Measurements from ENCODE around the gene SPEF2.

The SPEF2 gene

GRCh38 chr5:35698047-35698808 is 80.6 kb downstream of the SPEF2 start:
- Histone ChIP-seq H2AFZ (ENCODE audit: low read depth, low read length) (no peak overlapping the region), H3K4me1 (ENCODE audit: insufficient read depth, low read length) (peaks cover 6% of the 10 kb centered on the region), H3K4me3 (ENCODE audit: low read length) (no peak overlapping the region), H3K36me3 (ENCODE audit: insufficient read depth, low read length) (no peaks in the 10 kb centered on the region), H3K9me3 (ENCODE audit: low read length) (no peaks in the 10 kb centered on the region), H3K27me3 (ENCODE audit: insufficient read depth, low read length) (no peaks in the 10 kb centered on the region)

- H3K9me3 ChIP-seq (ENCODE audit: low read length): no peaks in the 10 kb centered on the region
Observed at GRCh38 chr5:35707659-35708058, 90.0 kb downstream of the SPEF2 start.

GRCh38 chr5:35709688-35710087 is 92.0 kb downstream of the SPEF2 start:
- Histone ChIP-seq H3K36me3 (ENCODE audit: insufficient read depth, low read length) (no peaks in the 10 kb centered on the region), H3K9me3 (ENCODE audit: low read length) (no peaks in the 10 kb centered on the region), H3K27me3 (ENCODE audit: insufficient read depth, low read length) (no peaks in the 10 kb centered on the region), H3K4me1 (ENCODE audit: insufficient read depth, low read length) (no peaks in the 10 kb centered on the region), H3K4me3 (ENCODE audit: low read length) (no peak overlapping the region), H2AFZ (ENCODE audit: low read depth, low read length) (no peak overlapping the region)

More at GRCh38 chr5:35707659-35708058, 90.0 kb downstream of the SPEF2 start:
- H3K4me1 ChIP-seq (ENCODE audit: insufficient read depth, low read length): no peaks in the 10 kb centered on the region
- H2AFZ ChIP-seq (ENCODE audit: low read depth, low read length): no peak overlapping the region
- H3K4me3 ChIP-seq (ENCODE audit: low read length): no peak overlapping the region
- H3K27me3 ChIP-seq (ENCODE audit: insufficient read depth, low read length): no peaks in the 10 kb centered on the region
- H3K36me3 ChIP-seq (ENCODE audit: insufficient read depth, low read length): no peaks in the 10 kb centered on the region

GRCh38 chr5:35717718-35718117 is 100.1 kb downstream of the SPEF2 start:
- no peak overlapping the region for H2AFZ ChIP-seq (ENCODE audit: low read depth, low read length)
- H3K36me3 ChIP-seq (ENCODE audit: insufficient read depth, low read length): no peaks in the 10 kb centered on the region
- no peaks in the 10 kb centered on the region for H3K4me1 ChIP-seq (ENCODE audit: insufficient read depth, low read length)
- no peaks in the 10 kb centered on the region for H3K27me3 ChIP-seq (ENCODE audit: insufficient read depth, low read length)
- H3K9me3 ChIP-seq (ENCODE audit: low read length): no peaks in the 10 kb centered on the region
- H3K4me3 ChIP-seq (ENCODE audit: low read length): no peak overlapping the region

GRCh38 chr5:35735718-35736117 is 118.1 kb downstream of the SPEF2 start:
- Histone ChIP-seq H3K36me3 (ENCODE audit: insufficient read depth, low read length) (no peaks in the 10 kb centered on the region), H3K4me3 (ENCODE audit: low read length) (no peak overlapping the region), H3K27me3 (ENCODE audit: insufficient read depth, low read length) (no peaks in the 10 kb centered on the region), H2AFZ (ENCODE audit: low read depth, low read length) (no peak overlapping the region), H3K9me3 (ENCODE audit: low read length) (no peaks in the 10 kb centered on the region), H3K4me1 (ENCODE audit: insufficient read depth, low read length) (no peaks in the 10 kb centered on the region)

- no peaks in the 10 kb centered on the region for H3K36me3 ChIP-seq (ENCODE audit: insufficient read depth, low read length)
- no peak overlapping the region for H2AFZ ChIP-seq (ENCODE audit: low read depth, low read length)
Observed at GRCh38 chr5:35736280-35736679, 118.6 kb downstream of the SPEF2 start.

GRCh38 chr5:35741126-35741716 is 123.6 kb downstream of the SPEF2 start:
- no peaks in the 10 kb centered on the region for H3K4me1 ChIP-seq (ENCODE audit: insufficient read depth, low read length)
- H3K4me3 ChIP-seq (ENCODE audit: low read length): no peak overlapping the region
- no peaks in the 10 kb centered on the region for H3K9me3 ChIP-seq (ENCODE audit: low read length)
- H3K36me3 ChIP-seq (ENCODE audit: insufficient read depth, low read length): no peaks in the 10 kb centered on the region
- H3K27me3 ChIP-seq (ENCODE audit: insufficient read depth, low read length): no peaks in the 10 kb centered on the region
- H2AFZ ChIP-seq (ENCODE audit: low read depth, low read length): no peak overlapping the region

More at GRCh38 chr5:35736280-35736679, 118.6 kb downstream of the SPEF2 start:
- H3K4me1 ChIP-seq (ENCODE audit: insufficient read depth, low read length): no peaks in the 10 kb centered on the region
- H3K9me3 ChIP-seq (ENCODE audit: low read length): no peaks in the 10 kb centered on the region
- no peaks in the 10 kb centered on the region for H3K27me3 ChIP-seq (ENCODE audit: insufficient read depth, low read length)
- no peak overlapping the region for H3K4me3 ChIP-seq (ENCODE audit: low read length)

GRCh38 chr5:35741971-35742370 is 124.3 kb downstream of the SPEF2 start:
- Histone ChIP-seq H2AFZ (ENCODE audit: low read depth, low read length) (no peak overlapping the region), H3K4me1 (ENCODE audit: insufficient read depth, low read length) (no peaks in the 10 kb centered on the region), H3K9me3 (ENCODE audit: low read length) (no peaks in the 10 kb centered on the region), H3K36me3 (ENCODE audit: insufficient read depth, low read length) (no peaks in the 10 kb centered on the region), H3K27me3 (ENCODE audit: insufficient read depth, low read length) (no peaks in the 10 kb centered on the region), H3K4me3 (ENCODE audit: low read length) (no peak overlapping the region)

- H3K36me3 ChIP-seq (ENCODE audit: insufficient read depth, low read length): no peaks in the 10 kb centered on the region
- no peaks in the 10 kb centered on the region for H3K9me3 ChIP-seq (ENCODE audit: low read length)
- H3K4me1 ChIP-seq (ENCODE audit: insufficient read depth, low read length): no peaks in the 10 kb centered on the region
- no peak overlapping the region for H3K4me3 ChIP-seq (ENCODE audit: low read length)
- no peak overlapping the region for H2AFZ ChIP-seq (ENCODE audit: low read depth, low read length)
- H3K27me3 ChIP-seq (ENCODE audit: insufficient read depth, low read length): no peaks in the 10 kb centered on the region
Observed at GRCh38 chr5:35743644-35744043, 126.0 kb downstream of the SPEF2 start.

GRCh38 chr5:35745193-35745592 is 127.5 kb downstream of the SPEF2 start:
- H3K36me3 ChIP-seq (ENCODE audit: insufficient read depth, low read length): no peaks in the 10 kb centered on the region
- no peak overlapping the region for H2AFZ ChIP-seq (ENCODE audit: low read depth, low read length)
- H3K4me3 ChIP-seq (ENCODE audit: low read length): no peak overlapping the region
- no peaks in the 10 kb centered on the region for H3K27me3 ChIP-seq (ENCODE audit: insufficient read depth, low read length)
- H3K9me3 ChIP-seq (ENCODE audit: low read length): no peaks in the 10 kb centered on the region
- H3K4me1 ChIP-seq (ENCODE audit: insufficient read depth, low read length): no peaks in the 10 kb centered on the region

GRCh38 chr5:35745660-35746059 is 128.0 kb downstream of the SPEF2 start:
- H3K4me3 ChIP-seq (ENCODE audit: low read length): no peak overlapping the region
- H2AFZ ChIP-seq (ENCODE audit: low read depth, low read length): no peak overlapping the region
- no peaks in the 10 kb centered on the region for H3K36me3 ChIP-seq (ENCODE audit: insufficient read depth, low read length)
- H3K9me3 ChIP-seq (ENCODE audit: low read length): no peaks in the 10 kb centered on the region
- H3K4me1 ChIP-seq (ENCODE audit: insufficient read depth, low read length): no peaks in the 10 kb centered on the region
- no peaks in the 10 kb centered on the region for H3K27me3 ChIP-seq (ENCODE audit: insufficient read depth, low read length)

GRCh38 chr5:35752012-35752411 is 134.3 kb downstream of the SPEF2 start:
- Histone ChIP-seq H3K36me3 (ENCODE audit: insufficient read depth, low read length) (no peaks in the 10 kb centered on the region), H3K4me3 (ENCODE audit: low read length) (no peak overlapping the region), H3K4me1 (ENCODE audit: insufficient read depth, low read length) (peaks cover 5% of the 10 kb centered on the region), H3K27me3 (ENCODE audit: insufficient read depth, low read length) (no peaks in the 10 kb centered on the region), H3K9me3 (ENCODE audit: low read length) (no peaks in the 10 kb centered on the region), H2AFZ (ENCODE audit: low read depth, low read length) (no peak overlapping the region)

GRCh38 chr5:35753500-35753899 is 135.8 kb downstream of the SPEF2 start:
- no peak overlapping the region for H3K4me3 ChIP-seq (ENCODE audit: low read length)
- H3K4me1 ChIP-seq (ENCODE audit: insufficient read depth, low read length): peaks cover 5% of the 10 kb centered on the region
- H3K9me3 ChIP-seq (ENCODE audit: low read length): no peaks in the 10 kb centered on the region
- H3K36me3 ChIP-seq (ENCODE audit: insufficient read depth, low read length): no peaks in the 10 kb centered on the region
- H3K27me3 ChIP-seq (ENCODE audit: insufficient read depth, low read length): no peaks in the 10 kb centered on the region
- no peak overlapping the region for H2AFZ ChIP-seq (ENCODE audit: low read depth, low read length)

All from neuron (in vitro differentiated cells).